Measurements from ENCODE around the gene KCNH1. TPM values are rescaled to one million over a fixed set of nuclear protein-coding genes. Genes with fewer than 3 reads are reported as not detected.

Gene KCNH1
- polyA plus RNA-seq, 1 donor from 2014 or later, result 3.9 TPM

GRCh38 chr1:210801501-210801900 lies 332.4 kb downstream of the KCNH1 start:
- Histone ChIP-seq H2AFZ (ENCODE audit: low read depth, low read length) (no peak overlapping the region), H3K9me3 (ENCODE audit: low read length) (no peaks in the 10 kb centered on the region), H3K9ac (ENCODE audit: low read length) (no peak overlapping the region), H3K9me2 (ENCODE audit: insufficient read depth, low read length) (no peaks in the 10 kb centered on the region), H3K4me2 (ENCODE audit: low read length) (no peak overlapping the region), H3K4me3 (ENCODE audit: low read length) (no peak overlapping the region), H4K20me1 (ENCODE audit: insufficient read depth) (no peaks in the 10 kb centered on the region), H3K36me3 (ENCODE audit: insufficient read depth, low read length) (no peaks in the 10 kb centered on the region), H3K79me2 (replicated peaks; ENCODE audit: insufficient read depth, low read length) (no peaks in the 10 kb centered on the region), H3K27me3 (ENCODE audit: insufficient read depth, low read depth, low read length) (no peaks in the 10 kb centered on the region), H3K27ac (ENCODE audit: low read length) (no peak overlapping the region), H3F3A (ENCODE audit: insufficient read depth, low read length, poor library complexity, severe bottlenecking) (no peaks in the 10 kb centered on the region)
- TF ChIP-seq POLR2AphosphoS5 (IDR thresholded peaks at IDR 0.05) (no peak), MXI1 (conservative IDR thresholded peaks at IDR 0.05; ENCODE audit: poor library complexity, severe bottlenecking) (no peak), REST (IDR thresholded peaks at IDR 0.05; ENCODE audit: borderline replicate concordance) (no peak)

- Histone ChIP-seq H4K20me1 (ENCODE audit: insufficient read depth) (no peaks in the 10 kb centered on the region), H3K27me3 (ENCODE audit: insufficient read depth, low read depth, low read length) (no peaks in the 10 kb centered on the region), H3K4me2 (ENCODE audit: low read length) (no peak overlapping the region), H3K36me3 (ENCODE audit: insufficient read depth, low read length) (no peaks in the 10 kb centered on the region), H3K9me3 (ENCODE audit: low read length) (no peaks in the 10 kb centered on the region), H3K9me2 (ENCODE audit: insufficient read depth, low read length) (no peaks in the 10 kb centered on the region), H3K79me2 (replicated peaks; ENCODE audit: insufficient read depth, low read length) (no peaks in the 10 kb centered on the region), H3K9ac (ENCODE audit: low read length) (no peak overlapping the region), H3K4me3 (ENCODE audit: low read length) (no peak overlapping the region), H3F3A (ENCODE audit: insufficient read depth, low read length, poor library complexity, severe bottlenecking) (no peaks in the 10 kb centered on the region), H3K27ac (ENCODE audit: low read length) (no peak overlapping the region), H2AFZ (ENCODE audit: low read depth, low read length) (no peak overlapping the region)
- no peak for TF ChIP-seq TAF1 (IDR thresholded peaks at IDR 0.05; ENCODE audit: low read depth)
- TF ChIP-seq SMC3 (conservative IDR thresholded peaks at IDR 0.05; ENCODE audit: poor library complexity), result no peak
- TF ChIP-seq MXI1 (conservative IDR thresholded peaks at IDR 0.05; ENCODE audit: poor library complexity, severe bottlenecking), result no peak
- no peak for TF ChIP-seq EP300 (conservative IDR thresholded peaks at IDR 0.05; ENCODE audit: poor library complexity, severe bottlenecking)
- no peak for TF ChIP-seq REST (IDR thresholded peaks at IDR 0.05; ENCODE audit: borderline replicate concordance)
- TF ChIP-seq POLR2AphosphoS5 (IDR thresholded peaks at IDR 0.05), result no peak
- no peak for TF ChIP-seq CTCF (IDR thresholded peaks at IDR 0.05; ENCODE audit: poor library complexity, severe bottlenecking)
- TF ChIP-seq EZH2 (IDR thresholded peaks at IDR 0.05; ENCODE audit: borderline replicate concordance, insufficient read depth, low read length, poor library complexity, severe bottlenecking), result no peak
- no peak for TF ChIP-seq RAD21 (conservative IDR thresholded peaks at IDR 0.05)
Measured at GRCh38 chr1:210800756-210801155, 333.2 kb downstream of the KCNH1 start.

Measured in neural cell (in vitro differentiated cells).